HG03378 (cell line): ENCODE results near the gene RAG1.

ENCODE experiments used
- ATAC-seq: cut with Tn5 transposase; IDR thresholded peaks from one replicate; pipeline ENCODE4 v1.9.1; 2021; ENCODE audit warnings: mild to moderate bottlenecking, moderate library complexity; ENCODE audit not compliant: unreplicated experiment

RAG1 gene

DNA sequence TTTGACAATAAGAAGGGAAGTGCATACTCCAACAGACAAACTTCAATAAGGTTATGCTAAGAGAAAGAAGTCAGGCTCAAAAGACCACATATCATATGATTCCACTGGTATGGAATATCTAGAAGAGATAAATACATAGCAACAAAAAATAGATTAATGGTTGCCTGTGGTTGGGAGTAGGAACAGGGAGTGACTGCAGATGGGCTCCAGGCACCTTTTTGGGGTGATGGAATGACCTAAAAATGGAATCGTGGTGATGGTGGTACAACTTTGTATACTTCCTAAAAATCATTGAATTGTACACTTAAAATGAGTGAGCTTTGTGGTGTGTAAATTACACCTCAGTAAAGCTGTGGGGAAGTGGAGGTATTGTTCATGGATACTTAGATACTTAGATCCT, 59.2 kb downstream of the RAG1 start:
- no peak for ATAC-seq

DNA sequence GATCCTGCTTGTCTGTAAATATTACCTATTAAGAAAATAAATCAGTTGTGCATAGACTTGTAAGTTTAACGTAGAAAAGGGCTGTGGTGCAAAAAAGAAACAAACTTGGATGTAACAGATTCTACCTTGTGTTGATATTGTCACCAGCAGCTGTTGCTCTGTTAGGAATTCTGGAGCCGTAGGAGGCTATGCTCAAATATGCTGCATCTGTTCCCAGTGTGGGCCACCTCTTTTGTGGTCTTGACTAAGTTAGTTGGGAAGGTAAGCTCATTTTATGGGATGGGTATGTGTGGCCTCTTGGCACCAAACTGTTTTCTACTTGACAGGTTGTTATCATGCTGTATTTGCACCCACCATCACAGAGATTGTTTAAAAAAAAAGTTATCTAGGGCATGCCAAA, 59.7 kb downstream of the RAG1 start:
- ATAC-seq, result no peak

DNA sequence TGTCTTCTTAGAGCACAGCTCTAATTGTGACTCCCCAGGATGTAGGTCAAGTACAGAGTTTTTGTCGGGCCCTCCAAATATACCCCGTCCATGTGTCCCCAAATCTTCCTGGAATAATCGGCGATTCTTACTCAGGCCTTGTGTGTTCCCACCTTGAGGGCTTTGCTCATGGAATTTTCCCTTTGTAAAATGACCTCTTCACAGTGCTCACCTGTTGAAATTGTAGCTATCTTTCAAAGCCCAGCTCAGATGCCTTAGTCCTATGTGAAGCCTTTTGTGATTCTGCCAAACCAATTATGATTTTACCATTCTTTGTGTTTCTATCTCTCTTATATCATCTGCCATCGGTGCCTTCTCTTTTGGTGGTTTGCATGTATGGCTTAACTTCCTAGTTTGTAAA, 60.3 kb downstream of the RAG1 start:
- ATAC-seq, result no peak

DNA sequence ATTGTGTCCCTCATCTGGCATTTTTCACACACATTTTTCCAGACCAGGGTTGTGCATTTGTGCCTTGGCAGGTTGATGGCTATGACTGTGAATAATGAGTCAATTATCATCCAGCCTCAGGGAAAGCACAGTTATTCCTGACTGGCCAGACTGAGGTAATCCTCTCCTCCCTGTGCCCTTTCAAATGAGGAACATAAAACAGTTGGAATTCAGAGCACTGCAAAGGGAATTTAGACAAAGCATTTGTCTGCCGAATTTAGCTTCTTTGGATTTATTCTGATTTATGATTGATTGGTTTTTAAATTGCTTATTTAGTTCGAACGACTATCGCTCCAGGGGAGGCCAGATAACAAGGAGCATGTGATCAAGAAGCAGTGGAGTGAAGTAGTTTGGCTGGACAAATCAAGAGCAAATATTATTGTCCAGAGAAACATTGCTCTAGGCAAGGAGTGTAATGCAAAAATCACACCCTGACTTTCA, 61.0 kb downstream of the RAG1 start:
- ATAC-seq, result no peak
